ENCODE data around the gene CFAP54. TPM values are rescaled to one million over a fixed set of nuclear protein-coding genes. Genes with fewer than 3 reads are reported as not detected.

The CFAP54 gene
- total RNA-seq (2021): 0.09 to 0.34 TPM (median 0.32 TPM) in 3 replicates
- Bru-seq, nascent RNA: percentile 7 among the genes with signal in this experiment
- long read RNA-seq, experiment 1: 0 reads
- long read RNA-seq, experiment 2, partial matches to known transcripts: 1 of 1 reads
- long read RNA-seq, experiment 2, other reads (novel, unspliced or antisense): 0 of 1 reads
- long read RNA-seq, experiment 3: 0 reads

- peak; percentile 92 for DNase-seq (ENCODE audit: low spot score)
- Mint-ChIP-seq H3K4me3 (peak within 1 kb of the TSS; percentile 93), H3K4me1 (peaks cover 7% of the 10 kb centered on the region), H3K36me3 (no peaks in the 10 kb centered on the region), H3K9me3 (no peaks in the 10 kb centered on the region), H3K27me3 (ENCODE audit: low read depth) (peaks cover 11% of the 10 kb centered on the region), H3K27ac (no peak within 1 kb of the TSS)
- ChIA-PET POLR2A (interaction anchor here (0.6 kb wide), 1 partner anchor 764 kb away, joined by 3 read pairs; no protein-coding TSS in a partner anchor), CTCF (interaction anchor here (0.5 to 1.6 kb wide), 13 partner anchors 11 to 793 kb away, joined by 3 to 9 read pairs (median 4); no protein-coding TSS in a partner anchor)
- peak; percentile 89 for TF ChIP-seq FOXK1 (CRISPR knock-in tag; IDR thresholded peaks at IDR 0.05)
- peak; percentile 70; the same call in 1 of the 2 replicates for TF ChIP-seq TEAD4 (CRISPR knock-in tag; IDR thresholded peaks at IDR 0.05)
- peak; percentile 96; the same call in 1 of the 2 replicates for TF ChIP-seq TEAD1 (CRISPR knock-in tag; IDR thresholded peaks at IDR 0.05)
- 0 out of 2 replicates have a peak, but pooled peaks have one; percentile 36 for TF ChIP-seq FOXP1 (CRISPR knock-in tag; IDR thresholded peaks at IDR 0.05; ENCODE audit: borderline replicate concordance)
- no peak for TF ChIP-seq NR1H2 (CRISPR knock-in tag; IDR thresholded peaks at IDR 0.05)
- peak; percentile 82 for TF ChIP-seq CTCF (IDR thresholded peaks at IDR 0.05)
- TF ChIP-seq MAX (CRISPR knock-in tag; IDR thresholded peaks at IDR 0.05): no peak
- TF ChIP-seq HMGXB4 (CRISPR knock-in tag; IDR thresholded peaks at IDR 0.05): peak; percentile 29; the same call in 1 of the 2 replicates
- TF ChIP-seq PRDM15 (CRISPR knock-in tag; IDR thresholded peaks at IDR 0.05): 0 out of 2 replicates have a peak, but pooled peaks have one; percentile 19
- ATAC-seq: peak; percentile 93
Observed at GRCh38 chr12:96489392-96490056, at the start of gene CFAP54. Gene CFAP54, plus strand, starts transcription at chr12:96489577. Its CDS starts 33 bp downstream, at chr12:96489610.

GRCh38 chr12:96441816-96442215 lies 47.6 kb upstream of the CFAP54 start:
- no peak for ATAC-seq
- H3K9me3 Mint-ChIP-seq: no peaks in the 10 kb centered on the region
- H3K4me3 Mint-ChIP-seq: no peak overlapping the region
- no peak for DNase-seq (ENCODE audit: low spot score)
- TF ChIP-seq ATF2 (CRISPR knock-in tag; IDR thresholded peaks at IDR 0.05; ENCODE audit: borderline replicate concordance, low read depth): no peak
- TF ChIP-seq MAX (CRISPR knock-in tag; IDR thresholded peaks at IDR 0.05): no peak
- no peak for TF ChIP-seq FOXP4 (CRISPR knock-in tag; IDR thresholded peaks at IDR 0.05)
- TF ChIP-seq ZNF512 (CRISPR knock-in tag; IDR thresholded peaks at IDR 0.05; ENCODE audit: borderline replicate concordance): no peak
- no peak for TF ChIP-seq ZMAT4 (CRISPR knock-in tag; IDR thresholded peaks at IDR 0.05)
- no peak for TF ChIP-seq PRDM15 (CRISPR knock-in tag; IDR thresholded peaks at IDR 0.05)
- ChIA-PET CTCF (no interaction called here), POLR2A (no interaction called here)
- no peaks in the 10 kb centered on the region for H3K27me3 Mint-ChIP-seq (ENCODE audit: low read depth)
- H3K27ac Mint-ChIP-seq: no peak overlapping the region
- H3K36me3 Mint-ChIP-seq: no peaks in the 10 kb centered on the region
- no peaks in the 10 kb centered on the region for H3K4me1 Mint-ChIP-seq
